MM.1S (cell line): ENCODE measurements around the gene UACA.

ENCODE experiments used
- DNase-seq: peaks from one replicate; pipeline ENCODE4 v3.0.0-alpha.2; 2015
- H2AFZ ChIP-seq: fragments of 300-600 bp; sonication (generic); 2 replicates; pipeline ENCODE4 v1.6.0; 2016; ENCODE audit warnings: antibody characterized with exemption, low read length
- H3F3A ChIP-seq: fragments of 300-600 bp; sonication (generic); 2 replicates; pipeline ENCODE4 v1.6.1; 2016; ENCODE audit warnings: mild to moderate bottlenecking, antibody characterized with exemption, low read length, moderate library complexity, mixed read lengths; ENCODE audit not compliant: insufficient read depth
- H3K27ac ChIP-seq: fragments of 300-600 bp; sonication (generic); 2 replicates; pipeline ENCODE4 v1.5.1; 2016; ENCODE audit warnings: mild to moderate bottlenecking, low read length
- H3K27me3 ChIP-seq: fragments of 300-600 bp; sonication (generic); replicated peaks from 2 replicates; pipeline ENCODE4 v1.6.0; 2016; ENCODE audit warnings: low read length; ENCODE audit not compliant: insufficient read depth
- H3K36me3 ChIP-seq: fragments of 300-600 bp; sonication (generic); replicated peaks from 2 replicates; pipeline ENCODE4 v1.6.1; 2016; ENCODE audit warnings: mild to moderate bottlenecking, low read length, mixed read lengths; ENCODE audit not compliant: insufficient read depth
- H3K4me1 ChIP-seq: fragments of 300-600 bp; sonication (generic); 2 replicates; pipeline ENCODE4 v1.6.1; 2016; ENCODE audit warnings: low read length, mixed read lengths
- H3K4me2 ChIP-seq: fragments of 300-600 bp; sonication (generic); 2 replicates; pipeline ENCODE4 v1.6.0; 2016; ENCODE audit warnings: low read depth, low read length
- H3K4me3 ChIP-seq: fragments of 300-600 bp; sonication (generic); 2 replicates; pipeline ENCODE4 v1.5.1; 2016; ENCODE audit warnings: low read length, mixed read lengths
- H3K79me2 ChIP-seq: fragments of 300-600 bp; sonication (generic); 2 replicates; pipeline ENCODE4 v1.6.1; 2016; ENCODE audit warnings: mixed run types, low read length, mixed read lengths
- H3K9ac ChIP-seq: fragments of 300-600 bp; sonication (generic); 2 replicates; pipeline ENCODE4 v1.6.1; 2016; ENCODE audit warnings: low read length, mixed read lengths
- H3K9me2 ChIP-seq: fragments of 300-600 bp; sonication (generic); replicated peaks from 2 replicates; pipeline ENCODE4 v1.6.1; 2016; ENCODE audit warnings: mild to moderate bottlenecking, low read length, mixed read lengths; ENCODE audit not compliant: insufficient read depth
- H3K9me3 ChIP-seq: fragments of 300-600 bp; sonication (generic); replicated peaks from 2 replicates; pipeline ENCODE4 v1.6.1; 2016; ENCODE audit warnings: mild to moderate bottlenecking, low read length, mixed read lengths; ENCODE audit not compliant: insufficient read depth
- H4K20me1 ChIP-seq: fragments of 300-600 bp; sonication (generic); 2 replicates; pipeline ENCODE4 v1.6.1; 2016; ENCODE audit warnings: mild to moderate bottlenecking, low read length, moderate library complexity, mixed read lengths; ENCODE audit not compliant: insufficient read depth
- CTCF ChIP-seq: fragments of 300-600 bp; sonication (generic); IDR thresholded peaks from 2 replicates; pipeline ENCODE4 v1.5.1; 2016; ENCODE audit warnings: antibody characterized with exemption, low read length, mixed read lengths
- EZH2 ChIP-seq: fragments of 300-600 bp; sonication (generic); optimal IDR thresholded peaks from 2 replicates; pipeline ENCODE3; 2017; ENCODE audit warnings: low read depth, mild to moderate bottlenecking, antibody characterized with exemption, low read length, mixed read lengths
- EZH2phosphoT487 ChIP-seq: fragments of 300-600 bp; sonication (generic); IDR thresholded peaks from 2 replicates; pipeline ENCODE4 v1.6.1; 2018; ENCODE audit warnings: antibody characterized with exemption, low read length

UACA gene

GRCh38 chr15:70627734-70628548 is 135.4 kb downstream of the UACA start:
- Histone ChIP-seq H3K4me3 (no peak overlapping the region), H3K27ac (no peak overlapping the region), H3K27me3 (no peaks in the 10 kb centered on the region), H3K9me2 (no peaks in the 10 kb centered on the region), H4K20me1 (no peaks in the 10 kb centered on the region), H3K36me3 (no peaks in the 10 kb centered on the region), H3K4me1 (0 out of 2 replicates have a peak, but pooled peaks cover 5% of the 10 kb centered on the region), H3K4me2 (no peak overlapping the region), H3F3A (0 out of 2 replicates have a peak, but pooled peaks cover 3% of the 10 kb centered on the region), H2AFZ (no peak overlapping the region), H3K9ac (no peak overlapping the region), H3K9me3 (no peaks in the 10 kb centered on the region), H3K79me2 (no peaks in the 10 kb centered on the region)
- DNase-seq = no peak
- TF ChIP-seq CTCF (no peak), EZH2 (no peak), EZH2phosphoT487 (no peak)

GRCh38 chr15:70627322-70627721 is 136.0 kb downstream of the UACA start:
- H3K27ac ChIP-seq = no peak overlapping the region
- H3K4me3 ChIP-seq = no peak overlapping the region
- H3K9ac ChIP-seq = no peak overlapping the region

GRCh38 chr15:70625438-70625837 is 137.9 kb downstream of the UACA start:
- DNase-seq = no peak
- TF ChIP-seq EZH2phosphoT487 (no peak), EZH2 (no peak), CTCF (no peak)
- Histone ChIP-seq H3K36me3 (no peaks in the 10 kb centered on the region), H3K27me3 (no peaks in the 10 kb centered on the region), H3K79me2 (no peaks in the 10 kb centered on the region), H3K9me3 (no peaks in the 10 kb centered on the region), H3K9me2 (no peaks in the 10 kb centered on the region), H3F3A (0 out of 2 replicates have a peak, but pooled peaks cover 3% of the 10 kb centered on the region), H2AFZ (peak overlapping the region; percentile 39; the same call in 1 of the 2 replicates), H3K4me2 (no peak overlapping the region), H3K4me3 (no peak overlapping the region), H3K4me1 (0 out of 2 replicates have a peak, but pooled peaks cover 5% of the 10 kb centered on the region), H3K27ac (no peak overlapping the region), H3K9ac (no peak overlapping the region), H4K20me1 (no peaks in the 10 kb centered on the region)

More at GRCh38 chr15:70627322-70627721, 136.0 kb downstream of the UACA start:
- Histone ChIP-seq H3K27me3 (no peaks in the 10 kb centered on the region), H3K9me3 (no peaks in the 10 kb centered on the region), H4K20me1 (no peaks in the 10 kb centered on the region), H2AFZ (no peak overlapping the region), H3K36me3 (no peaks in the 10 kb centered on the region), H3K9me2 (no peaks in the 10 kb centered on the region), H3K4me1 (0 out of 2 replicates have a peak, but pooled peaks cover 5% of the 10 kb centered on the region), H3K79me2 (no peaks in the 10 kb centered on the region), H3F3A (0 out of 2 replicates have a peak, but pooled peaks cover 3% of the 10 kb centered on the region), H3K4me2 (no peak overlapping the region)
- TF ChIP-seq CTCF (no peak), EZH2 (no peak), EZH2phosphoT487 (no peak)
- no peak for DNase-seq
